OCI-M1 (cell line): ENCODE data around the gene DFFB.

Source experiments
- DNase-seq: peaks from one replicate; lab custom pipeline; 2025; lab: John Stamatoyannopoulos, UW

DFFB gene

DNA sequence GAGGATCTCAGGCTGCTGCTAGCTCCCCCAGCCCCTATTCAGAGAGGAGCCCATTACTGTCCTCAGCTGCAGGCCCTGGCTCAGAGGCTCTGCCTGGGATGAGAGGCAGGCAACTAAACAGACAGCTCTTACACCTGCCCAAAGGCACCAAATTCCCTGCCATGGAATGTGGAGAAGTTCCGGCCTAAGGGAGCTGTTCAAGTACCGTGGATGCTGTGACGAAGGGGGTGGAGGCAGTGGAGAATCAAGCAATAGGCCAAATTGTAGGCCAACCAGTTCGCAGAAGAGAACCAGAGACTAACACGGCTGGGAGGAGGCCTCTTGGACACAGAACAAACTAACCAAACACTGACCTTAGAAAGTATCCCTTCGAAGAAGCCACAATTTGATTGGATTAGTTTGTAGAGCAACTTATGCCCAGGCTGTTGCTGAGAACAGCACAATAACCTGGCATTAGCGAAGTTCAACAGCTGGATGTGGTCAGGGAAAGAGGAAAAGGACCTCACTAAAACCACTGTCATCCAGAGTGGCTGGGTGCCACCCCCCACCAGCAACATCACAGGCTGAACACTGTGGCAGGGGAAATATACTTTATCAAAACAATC, 39.2 kb downstream of the DFFB start:
- no peak for DNase-seq

- DNase-seq = no peak
These were observed 41.1 kb downstream of the DFFB start for GRCh38 chr1:3898475-3898735.

GRCh38 chr1:3898994-3899753, 41.9 kb downstream of the DFFB start:
- DNase-seq = no peak

- peak; percentile 45 for DNase-seq
These were observed 42.5 kb downstream of the DFFB start for GRCh38 chr1:3899754-3900149.

DNA sequence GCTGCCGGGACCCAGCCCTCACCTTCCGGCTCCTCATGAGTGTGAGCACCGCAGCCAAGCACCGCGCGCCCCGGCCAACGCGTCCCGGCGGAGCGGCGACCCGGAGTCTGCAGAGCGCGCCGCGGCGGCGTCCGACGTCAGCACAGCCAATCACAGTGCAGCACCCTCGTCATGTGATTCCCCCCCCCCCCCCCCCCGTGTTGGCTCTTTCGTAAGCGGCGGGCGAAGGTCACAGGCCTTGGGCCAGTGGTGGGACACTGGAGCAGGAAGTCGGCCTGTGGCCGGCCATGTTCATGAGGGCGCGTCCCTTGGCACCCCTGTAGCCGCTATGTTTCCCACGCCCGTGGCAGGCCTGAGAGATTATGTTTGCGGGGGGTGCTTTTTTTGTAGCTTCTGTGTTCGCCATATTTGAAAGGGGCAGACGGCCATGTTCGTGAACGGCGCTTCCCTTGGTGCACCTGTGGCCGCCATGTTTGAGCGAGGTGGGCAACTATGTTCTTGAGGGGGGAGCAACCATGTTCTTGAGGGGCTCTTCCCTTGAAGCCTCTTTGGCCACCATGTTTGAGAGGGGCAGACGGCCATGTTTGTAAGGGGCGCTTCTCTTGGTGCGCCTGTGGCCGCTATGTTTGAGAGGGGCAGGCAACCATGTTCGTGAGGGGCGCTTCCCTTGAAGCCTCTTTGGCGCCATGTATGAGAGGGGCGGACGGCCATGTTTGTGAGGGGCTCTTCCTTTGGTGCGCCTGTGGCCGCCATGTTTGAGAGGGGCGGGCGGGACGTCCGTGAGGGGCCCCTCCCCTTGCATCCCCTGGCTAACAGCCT, 43.1 kb downstream of the DFFB start, which contains the start of gene C1orf174:
TSS of gene C1orf174 (minus strand) at position 123 of the 819 bp plus-strand sequence. CDS start at position 37, 86 bp downstream.
- DNase-seq = peak; percentile 99

GRCh38 chr1:3900969-3901529, 43.8 kb downstream of the DFFB start:
- peak; percentile 98 for DNase-seq

GRCh38 chr1:3902111-3902511, 44.8 kb downstream of the DFFB start:
- no peak for DNase-seq

DNA sequence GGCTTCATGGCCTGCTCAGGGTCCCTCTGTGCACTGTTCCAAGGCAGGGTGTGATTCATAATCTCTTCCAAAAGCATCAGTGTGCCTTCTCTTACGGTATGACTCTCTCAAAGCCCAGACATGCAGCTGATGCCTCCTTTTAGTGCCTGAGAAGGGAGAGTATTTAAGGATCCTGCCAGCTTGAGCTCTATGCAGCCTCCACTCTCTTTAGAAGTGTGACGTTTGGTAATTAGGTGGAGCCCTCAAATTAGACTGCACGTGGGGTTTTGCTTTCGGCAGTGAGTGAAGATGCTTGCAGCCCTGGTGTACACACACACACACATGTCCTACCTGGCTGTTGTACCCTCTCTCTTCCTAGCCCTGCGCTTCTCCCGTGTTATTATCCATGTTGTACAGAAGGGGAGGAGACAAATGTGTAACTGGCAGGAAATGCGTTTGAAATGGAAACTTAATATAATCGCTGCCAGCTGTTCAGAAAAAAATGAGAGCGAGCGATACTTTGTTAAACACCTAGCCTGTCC, 45.4 kb downstream of the DFFB start:
- DNase-seq = no peak

GRCh38 chr1:3903141-3904005, 46.1 kb downstream of the DFFB start:
- DNase-seq = no peak

GRCh38 chr1:3904006-3904842, 46.9 kb downstream of the DFFB start:
- DNase-seq = no peak

GRCh38 chr1:3904843-3905185, 47.5 kb downstream of the DFFB start:
- DNase-seq = no peak

- DNase-seq = no peak
These were observed 48.1 kb downstream of the DFFB start for GRCh38 chr1:3905266-3905952.

DNA sequence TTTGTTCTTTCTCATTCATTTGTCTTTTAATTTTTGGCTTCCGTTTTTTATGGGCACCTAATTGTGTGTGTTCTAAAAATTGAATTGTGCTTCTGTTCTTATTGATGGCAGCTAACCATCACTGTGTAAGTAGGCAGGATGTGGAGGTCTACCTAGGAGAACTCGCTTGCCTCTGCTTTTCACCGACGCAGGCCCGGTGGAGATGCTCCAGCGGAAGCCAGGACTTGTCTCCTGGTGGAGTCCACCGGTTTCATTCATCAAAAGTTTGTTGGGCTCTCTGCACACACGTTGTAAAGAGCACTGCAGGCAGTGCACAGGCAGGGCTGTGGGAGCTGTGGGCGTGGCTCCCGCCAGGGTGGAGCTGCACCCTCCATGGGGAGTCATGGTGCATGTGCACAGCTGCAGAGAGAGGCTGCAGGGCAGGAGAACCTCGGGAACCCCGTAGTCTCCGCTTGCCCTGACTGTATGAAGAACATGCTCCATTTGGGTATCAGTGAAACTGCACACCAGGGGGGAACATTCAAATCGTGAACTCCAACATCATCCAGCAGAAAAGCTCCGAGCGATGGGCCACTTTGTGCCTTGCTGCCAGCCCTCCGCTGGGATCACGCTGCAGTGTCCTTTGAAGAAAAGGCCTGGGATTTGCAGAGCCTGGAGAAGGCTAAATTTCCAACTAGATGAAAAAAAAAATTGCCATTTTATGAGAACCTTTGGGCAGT, 48.8 kb downstream of the DFFB start:
- DNase-seq = no peak

DNA sequence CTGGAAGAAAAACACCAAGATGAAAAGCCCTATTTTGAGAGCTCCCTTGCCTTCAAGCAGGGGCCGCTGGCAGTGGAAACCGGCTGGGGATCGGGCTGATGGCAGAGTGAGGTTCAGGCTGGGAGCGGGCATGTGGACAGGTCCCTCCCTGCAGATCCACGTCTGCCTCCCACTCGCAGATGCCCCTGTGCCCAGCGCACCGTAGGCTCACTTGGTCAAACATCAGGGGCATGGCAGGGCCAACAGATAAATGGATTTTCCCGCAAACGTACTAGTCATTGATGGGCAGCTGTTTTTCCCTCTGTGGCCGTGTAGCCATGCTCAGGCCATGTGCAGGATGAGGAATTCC, 49.4 kb downstream of the DFFB start:
- DNase-seq = no peak

- peak; percentile 61 for DNase-seq
These were observed 49.8 kb downstream of the DFFB start for GRCh38 chr1:3907031-3907534.

- no peak for DNase-seq
These were observed 50.4 kb downstream of the DFFB start for GRCh38 chr1:3907621-3908165.

- peak; percentile 36 for DNase-seq
These were observed 51.7 kb downstream of the DFFB start for GRCh38 chr1:3908886-3909517.

GRCh38 chr1:3909615-3910014, 52.3 kb downstream of the DFFB start:
- no peak for DNase-seq
